Embryonic facial prominence (tissue), 1 donor: Measurements from ENCODE around the gene FBXL2.
"Not testable (repeated sequence)": the region's sequence is repeated elsewhere in the genome, so short reads cannot be mapped to it uniquely, and the experiment has no call there.

Experiments
- DNase-seq: peaks from one replicate; pipeline ENCODE4 v3.0.0-alpha.2; 2016; ENCODE audit errors: extremely low spot score

Gene FBXL2

GRCh38 chr3:33315826-33316225, 38.6 kb downstream of the FBXL2 start:
- DNase-seq, result no peak

- no peak for DNase-seq
Measured at GRCh38 chr3:33317963-33318709, 40.9 kb downstream of the FBXL2 start.

- no peak for DNase-seq
Measured at GRCh38 chr3:33318710-33319380, 41.6 kb downstream of the FBXL2 start.

DNA sequence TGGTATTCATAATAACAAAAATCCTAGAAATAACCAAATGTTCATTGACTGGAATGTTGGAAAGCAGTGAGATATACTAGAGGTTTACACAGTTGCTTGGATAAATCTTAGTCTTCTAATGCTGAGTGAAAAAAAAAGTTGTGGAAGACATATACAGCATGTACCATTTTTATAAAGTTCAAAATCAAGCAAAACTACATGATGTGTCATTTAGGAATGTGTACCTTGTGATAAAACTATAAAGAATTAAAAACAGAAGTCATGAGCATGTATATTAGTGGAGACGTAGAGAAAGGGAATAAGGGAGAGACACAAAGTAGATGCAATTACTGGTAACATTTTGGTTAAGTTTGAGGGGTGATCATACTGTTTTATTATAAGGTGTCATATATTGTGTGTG, 45.2 kb downstream of the FBXL2 start:
- no peak for DNase-seq

DNA sequence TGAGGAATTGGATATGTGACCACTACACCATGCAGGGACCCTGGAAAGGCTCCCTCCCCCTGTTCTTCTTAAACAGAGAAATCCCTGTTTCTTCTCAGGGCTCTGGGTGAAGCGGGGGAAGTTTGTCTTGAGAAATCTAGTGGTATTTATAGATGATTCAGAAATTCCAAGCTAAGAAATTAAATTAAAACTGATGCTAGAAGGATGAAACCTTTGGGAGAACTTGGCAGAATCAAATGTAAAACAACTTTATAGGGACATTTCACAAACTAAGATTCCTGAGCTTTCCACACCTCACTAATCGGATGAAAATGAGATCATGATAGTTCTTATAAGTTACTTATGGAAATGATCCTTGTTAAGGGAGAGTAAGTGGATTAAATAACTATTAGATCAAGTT, 54.2 kb downstream of the FBXL2 start:
- DNase-seq, result no peak

DNA sequence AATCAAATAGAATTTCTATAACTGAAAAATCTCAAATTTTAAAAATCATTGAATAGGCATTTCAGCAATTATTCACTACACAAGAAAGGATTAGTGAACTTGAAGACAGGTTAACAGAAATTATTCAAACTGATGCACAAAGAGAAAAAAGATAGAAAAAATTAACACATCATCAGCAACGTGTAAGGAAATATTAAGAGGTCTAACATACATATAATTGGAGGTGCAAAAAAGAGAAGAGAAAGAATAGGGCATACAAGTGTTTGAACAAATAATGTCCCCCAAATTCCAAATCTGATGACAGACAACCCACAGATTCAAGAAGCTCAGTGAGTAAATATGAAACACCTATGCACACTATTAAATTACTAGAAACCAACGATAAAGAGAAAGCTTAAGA, 57.1 kb downstream of the FBXL2 start:
- no peak for DNase-seq

DNA sequence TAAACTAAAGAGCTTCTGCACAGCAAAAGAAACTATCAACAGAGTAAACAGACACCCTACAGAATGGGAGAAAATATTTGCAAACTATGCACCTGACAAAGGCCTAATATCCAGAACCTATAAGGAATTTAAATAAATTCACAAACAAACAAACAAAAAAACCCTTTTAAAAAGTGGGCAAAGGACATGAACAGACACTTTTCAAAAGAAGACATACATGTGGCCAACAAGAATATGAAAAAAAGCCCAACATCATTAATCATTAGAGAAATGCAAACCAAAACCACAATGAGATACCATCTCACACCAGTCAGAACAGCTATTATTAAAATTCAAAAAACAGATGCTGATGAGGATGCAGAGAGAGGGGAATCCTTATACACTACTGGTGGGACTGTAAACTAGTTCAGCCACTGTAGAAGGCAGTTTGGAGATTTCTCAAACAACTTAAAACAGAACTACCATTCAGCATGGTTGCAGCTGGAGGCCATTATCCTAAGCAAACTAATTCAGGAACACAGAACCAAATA, 61.8 kb downstream of the FBXL2 start:
- DNase-seq, result not testable (repeated sequence)

- DNase-seq, result no peak
Measured at GRCh38 chr3:33339758-33340157, 62.5 kb downstream of the FBXL2 start.

- no peak for DNase-seq
Measured at GRCh38 chr3:33355611-33356010, 78.4 kb downstream of the FBXL2 start.

- no peak for DNase-seq
Measured at GRCh38 chr3:33358172-33358781, 81.0 kb downstream of the FBXL2 start.

DNA sequence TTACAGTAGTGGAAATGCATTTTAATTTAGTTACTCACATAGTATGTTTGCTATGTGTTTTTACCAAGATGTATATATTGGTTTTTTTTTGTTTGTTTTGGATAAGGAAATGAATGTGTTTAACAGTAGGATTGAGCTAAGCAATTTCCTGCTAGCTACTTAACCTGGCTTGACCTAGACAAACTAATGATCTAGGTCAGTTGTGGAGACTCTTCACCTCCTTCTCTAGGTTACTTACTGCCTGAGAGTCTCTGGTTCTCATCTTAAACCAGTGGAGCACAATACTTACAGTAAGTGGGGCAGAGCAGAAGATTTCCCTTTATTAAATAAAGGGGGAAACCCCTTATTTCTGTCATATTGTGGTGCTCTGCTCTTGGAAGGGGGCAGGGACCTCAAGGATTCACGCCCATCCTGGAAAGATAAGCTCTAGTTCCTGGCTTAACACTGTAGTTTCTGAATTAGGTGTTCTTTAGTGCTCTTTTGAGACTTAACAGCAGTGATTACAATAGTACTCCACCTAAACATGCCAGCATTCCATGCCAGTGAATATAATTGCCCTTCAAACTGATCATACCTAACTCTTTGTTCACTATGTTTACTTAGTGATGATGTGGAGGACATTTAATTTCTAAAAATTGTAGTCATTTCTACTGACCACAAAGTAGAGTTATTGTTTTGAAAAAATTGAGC, 83.0 kb downstream of the FBXL2 start:
- DNase-seq, result no peak

- DNase-seq, result no peak
Measured at GRCh38 chr3:33363113-33363800, 86.0 kb downstream of the FBXL2 start.

DNA sequence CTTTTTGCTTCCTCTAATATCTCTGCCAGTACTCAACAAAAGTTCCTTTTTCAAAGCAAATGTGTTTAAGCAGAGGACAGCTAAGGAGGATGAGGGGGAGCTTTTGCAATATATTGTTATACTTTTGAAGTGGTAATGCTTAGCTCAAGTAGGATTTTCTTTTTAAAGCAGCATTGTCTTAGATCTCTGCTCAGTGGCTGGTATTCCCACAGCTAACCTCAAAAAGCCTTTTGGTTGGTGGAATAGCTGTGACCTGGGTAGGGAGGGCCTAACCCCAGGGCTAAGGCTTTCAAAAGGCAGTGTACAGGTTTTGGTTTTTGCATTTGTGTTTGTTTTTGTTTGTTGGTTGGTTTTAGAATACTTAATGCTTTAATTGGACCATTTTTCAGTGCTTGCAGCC, 86.8 kb downstream of the FBXL2 start:
- DNase-seq, result no peak

DNA sequence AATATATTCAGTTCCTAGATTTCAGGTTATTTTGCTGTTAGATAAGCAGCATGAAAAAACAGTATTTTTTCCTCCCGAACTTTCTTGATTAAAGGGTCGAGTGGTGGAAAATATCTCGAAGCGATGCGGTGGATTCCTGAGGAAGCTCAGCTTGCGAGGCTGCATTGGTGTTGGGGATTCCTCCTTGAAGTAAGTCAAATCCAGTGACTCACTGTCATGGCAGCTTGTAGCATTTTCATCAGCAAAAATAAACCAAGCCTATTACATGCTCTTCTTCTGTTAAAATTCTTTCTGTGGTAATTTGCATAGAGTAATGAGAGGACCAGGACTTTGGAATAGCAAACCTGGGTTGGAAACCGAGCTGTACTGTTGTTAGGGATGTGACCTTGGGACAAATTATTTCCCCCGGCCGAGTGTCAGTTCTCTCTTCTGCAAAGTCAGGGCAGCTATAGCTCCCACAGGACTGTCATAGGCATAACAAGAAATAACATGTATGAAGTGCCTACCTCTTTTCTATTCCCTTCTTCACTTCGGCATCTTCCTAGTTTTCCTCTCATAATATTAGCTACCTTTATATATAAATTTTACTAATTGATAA, 87.4 kb downstream of the FBXL2 start:
- DNase-seq, result no peak

DNA sequence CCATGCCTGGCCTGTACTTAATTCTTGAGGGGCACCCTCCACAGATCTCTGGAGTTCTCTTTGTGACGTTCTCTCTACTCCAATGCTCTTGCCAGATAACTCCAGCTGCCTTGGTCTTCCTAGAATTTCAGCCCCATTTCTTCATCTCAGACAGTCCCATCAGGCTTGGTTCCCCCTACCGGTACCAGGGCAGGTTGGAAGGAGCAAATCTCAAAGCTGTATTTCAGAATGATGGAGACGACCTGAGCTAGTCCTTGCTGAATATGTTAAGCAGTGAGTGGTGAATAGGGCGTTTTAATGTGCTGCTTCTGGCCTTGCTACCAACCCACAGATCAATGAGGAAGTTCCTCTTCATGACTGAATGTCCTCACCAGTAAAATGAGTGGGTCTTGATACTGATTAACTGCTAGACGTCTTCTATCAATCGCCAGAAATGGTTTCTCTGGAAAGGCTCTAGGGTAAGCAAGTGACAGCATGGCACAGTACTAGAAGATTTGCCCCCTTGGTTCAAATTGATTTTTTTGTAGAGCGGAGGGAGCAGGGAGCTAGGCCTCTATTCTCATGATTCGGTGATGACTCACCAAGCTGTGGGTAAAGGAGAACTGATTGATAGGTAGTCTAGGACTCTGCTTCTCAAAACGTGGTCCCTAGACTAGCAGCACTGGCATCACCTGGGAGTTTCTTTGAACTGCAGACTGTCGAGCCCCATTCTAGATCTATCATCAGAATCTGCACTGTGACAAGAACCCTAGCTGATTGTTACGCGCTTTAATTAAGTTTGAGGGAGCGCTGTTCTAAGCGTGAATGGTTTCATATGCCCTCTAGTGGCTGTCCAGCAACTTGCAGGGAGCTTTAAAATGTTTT, 95.2 kb downstream of the FBXL2 start:
- no peak for DNase-seq

DNA sequence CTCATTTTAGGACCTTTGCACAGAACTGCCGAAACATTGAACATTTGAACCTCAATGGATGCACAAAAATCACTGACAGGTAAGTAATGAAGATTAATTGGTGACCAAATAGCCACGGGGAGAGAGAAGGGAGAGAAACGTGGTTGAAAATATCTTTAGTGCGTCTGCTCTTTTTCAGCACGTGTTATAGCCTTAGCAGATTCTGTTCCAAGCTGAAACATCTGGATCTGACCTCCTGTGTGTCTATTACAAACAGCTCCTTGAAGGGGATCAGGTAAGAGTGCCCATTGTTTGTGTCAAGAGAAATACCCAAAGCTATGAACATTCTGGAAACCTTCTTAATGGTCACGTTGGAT, 95.8 kb downstream of the FBXL2 start:
- no peak for DNase-seq

- DNase-seq, result no peak
Measured at GRCh38 chr3:33377489-33377888, 100.2 kb downstream of the FBXL2 start.

DNA sequence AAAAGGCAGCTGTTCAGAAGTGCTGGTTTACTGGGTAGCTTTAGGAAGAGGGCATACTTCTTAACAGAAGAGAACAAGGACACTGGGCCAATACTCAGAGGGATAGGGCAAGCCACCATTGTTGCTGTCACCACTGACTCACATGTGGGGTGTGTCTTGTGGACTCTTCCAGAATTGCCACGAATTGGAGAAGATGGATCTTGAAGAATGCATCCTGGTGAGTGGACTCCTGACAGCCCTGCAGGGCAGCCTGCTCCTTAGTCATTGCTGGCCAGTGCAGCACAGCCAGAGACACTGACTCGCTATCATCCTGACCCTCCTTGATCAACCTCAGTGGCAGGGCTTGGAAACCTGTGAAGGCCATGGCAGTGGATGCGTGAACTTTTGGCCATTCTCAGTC, 100.7 kb downstream of the FBXL2 start:
- no peak for DNase-seq

DNA sequence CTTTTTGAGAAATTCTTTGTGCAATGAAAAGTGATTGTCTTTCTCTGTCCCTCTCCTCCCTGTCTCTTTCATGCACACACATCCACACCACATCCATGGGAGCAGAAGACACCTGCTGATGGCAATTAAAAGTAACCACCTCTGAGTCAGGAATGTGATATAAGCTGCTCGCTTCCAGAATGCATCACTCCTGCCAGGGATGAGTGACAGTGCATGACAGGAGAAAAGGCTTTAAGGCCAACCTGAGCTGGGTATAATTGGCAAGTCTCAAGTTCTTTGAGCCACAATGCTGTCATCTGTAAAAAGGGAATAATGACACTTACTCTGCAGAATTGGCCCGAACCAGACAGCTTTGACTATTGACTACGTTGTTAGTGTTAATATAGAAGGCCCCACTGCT, 103.4 kb downstream of the FBXL2 start:
- no peak for DNase-seq

- DNase-seq, result no peak
Measured at GRCh38 chr3:33383951-33384350, 106.7 kb downstream of the FBXL2 start.
